Neural progenitor cell (in vitro differentiated cells): ENCODE results near the gene RELB.

ENCODE experiments used
- CTCF ChIP-seq: fragments of 200-600 bp; sonication (generic); IDR thresholded peaks from 2 replicates; pipeline ENCODE4 v1.5.1; 2017; ENCODE audit warnings: antibody characterized with exemption, mild to moderate bottlenecking
- EZH2 ChIP-seq: fragments of 200-600 bp; sonication (generic); IDR thresholded peaks from 2 replicates; pipeline ENCODE4 v1.6.1; 2017; ENCODE audit warnings: antibody characterized with exemption, mild to moderate bottlenecking, moderate library complexity
- EZH2phosphoT487 ChIP-seq: fragments of 200-600 bp; sonication (generic); IDR thresholded peaks from 2 replicates; pipeline ENCODE4 v1.6.1; 2017; ENCODE audit warnings: antibody characterized with exemption

- TF ChIP-seq EZH2 (no peak), EZH2phosphoT487 (no peak), CTCF (no peak)
Measured at GRCh38 chr19:45046355-45046754, 45.1 kb downstream of the RELB start.
